ENCODE measurements around the gene KIF3B.

GRCh38 chr20:32332614-32333013, 55.2 kb downstream of the KIF3B start:
- TF ChIP-seq YY1 (IDR thresholded peaks at IDR 0.05; ENCODE audit: insufficient read depth, insufficient read length) (no peak), ZNF274 (IDR thresholded peaks at IDR 0.05; ENCODE audit: low read depth, low read length) (no peak), SUZ12 (IDR thresholded peaks at IDR 0.05; ENCODE audit: extremely low read depth, insufficient read depth, insufficient read length) (no peak)

Measured in NT2/D1 (cell line).